GM12892 (cell line): ENCODE results near the gene CACNA2D2.

ENCODE experiments used
- POLR2A ChIP-seq: IDR thresholded peaks from 2 replicates; pipeline ENCODE4 v1.6.1; 2011; ENCODE audit warnings: low read depth, low read length, control low read depth
- POLR2AphosphoS5 ChIP-seq: IDR thresholded peaks from 2 replicates; pipeline ENCODE4 v1.6.1; 2011; ENCODE audit warnings: low read depth, low read length, control low read depth

DNA sequence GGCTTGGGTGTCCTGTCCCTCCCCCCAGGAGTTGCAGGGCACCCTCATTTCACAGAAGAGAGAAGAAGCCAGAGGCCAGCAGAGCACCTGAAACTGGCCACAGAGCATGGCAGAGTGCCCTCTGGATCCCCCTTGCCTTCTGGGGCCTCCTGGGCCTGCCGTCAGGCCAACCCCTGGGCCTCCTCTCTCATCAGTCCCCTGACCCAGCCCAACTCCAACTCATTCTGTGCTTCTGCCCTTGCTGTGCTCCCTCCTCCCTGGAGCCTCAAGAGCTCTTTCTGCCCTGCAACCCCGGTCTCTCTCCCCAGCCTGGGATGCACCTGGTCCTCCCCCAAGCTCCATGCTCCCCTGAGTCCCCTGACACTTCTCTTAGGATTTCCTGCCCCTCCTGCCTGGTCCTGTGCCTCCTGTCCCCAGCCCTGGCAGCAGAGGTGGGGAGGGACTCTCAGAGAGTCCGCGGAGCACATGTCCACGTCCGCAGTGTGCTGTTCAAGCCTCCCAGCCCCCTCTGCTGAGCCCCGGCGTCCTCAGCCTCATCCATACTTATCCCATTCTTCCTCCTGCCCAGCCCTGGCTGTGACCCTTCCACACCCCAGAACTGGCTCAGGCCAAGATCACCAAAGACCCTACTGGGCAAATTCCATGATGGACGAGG, 30.5 kb upstream of the CACNA2D2 start:
- no peak for TF ChIP-seq POLR2A
- TF ChIP-seq POLR2AphosphoS5: no peak
